Measurements from ENCODE around the gene PAX6. TPM values are rescaled to one million over a fixed set of nuclear protein-coding genes. Genes with fewer than 3 reads are reported as not detected.

The PAX6 gene
- 0.93 to 1.6 TPM (median 1.3 TPM) in 5 replicates for total RNA-seq (2022; extraction: Qiagen RNA extraction; ENCODE audit: low read depth)

GRCh38 chr11:31810779-31811647 lies at the start of gene PAX6:
Gene PAX6 (minus strand): TSS chr11:31811322. CDS start chr11:31806411, 4,911 bp downstream.

Measured in A549 treated with GW870086 at 1 μM for 4 hours (cell line).